Prostate gland (tissue), 2 donors: ENCODE measurements around the gene NOSIP.

Source experiments
- CTCF ChIP-seq, 4 experiments: fragments of 200-600 bp in 2 of 4; fragments of 450-650 bp in 2 of 4; sonication (generic) in 2 of 4; IDR thresholded peaks; 1 replicate in 3 of 4; 2 replicates in 1 of 4; pipeline ENCODE4 v1.5.1; 2016 to 2019; ENCODE audit warnings: antibody characterized with exemption in 4 of 4, mild to moderate bottlenecking in 2 of 4, moderate library complexity in 2 of 4
- POLR2A ChIP-seq: fragments of 450-650 bp; IDR thresholded peaks from one replicate; pipeline ENCODE4 v1.6.1; 2016; ENCODE audit warnings: antibody characterized with exemption, mild to moderate bottlenecking
- POLR2AphosphoS5 ChIP-seq: sonication (generic); formaldehyde crosslinking; IDR thresholded peaks from one replicate; pipeline ENCODE4 v1.6.1; 2017; ENCODE audit warnings: antibody characterized with exemption

GRCh38 chr19:49599378-49600295 is 19.3 kb upstream of the NOSIP start:
- TF ChIP-seq CTCF (IDR thresholded peaks at IDR 0.05) (no peak), POLR2AphosphoS5 (no peak), POLR2A (no peak)
